WTC11 (cell line): ENCODE results near the gene LCTL. TPM values are rescaled to one million over a fixed set of nuclear protein-coding genes. Genes with fewer than 3 reads are reported as not detected.

ENCODE experiments used
- ATAC-seq: fragments of 200-7000 bp; cut with Tn5 transposase; 2 replicates; pipeline ENCODE4 v1.10.0; 2021; ENCODE audit warnings: mild to moderate bottlenecking, moderate library complexity
- CTCF ChIA-PET: fragments of 300-600 bp; sonication (Branson Sonifier 250); formaldehyde crosslinking; loops from one replicate; lab custom pipeline; 2021; ENCODE audit warnings: antibody characterized with exemption; lab: Charles Lee
- POLR2A ChIA-PET: fragments of 350-600 bp; sonication (Branson Sonifier 250); formaldehyde crosslinking; loops from one replicate; lab custom pipeline; 2021; ENCODE audit warnings: antibody characterized with exemption; lab: Charles Lee
- DNase-seq: peaks from one replicate; pipeline ENCODE4 v3.0.0; 2021; ENCODE audit warnings: low spot score
- H3K27ac Mint-ChIP-seq: 2 replicates; pipeline ENCODE4 v1.8.0; 2021; ENCODE audit warnings: mixed read lengths
- H3K27me3 Mint-ChIP-seq: 2 replicates; pipeline ENCODE4 v1.8.0; 2021; ENCODE audit warnings: low read depth, mild to moderate bottlenecking, moderate library complexity, mixed read lengths
- H3K36me3 Mint-ChIP-seq: 2 replicates; pipeline ENCODE4 v1.8.0; 2021; ENCODE audit warnings: mixed read lengths
- H3K4me1 Mint-ChIP-seq: 2 replicates; pipeline ENCODE4 v1.8.0; 2022; ENCODE audit warnings: mixed read lengths
- H3K4me3 Mint-ChIP-seq: 2 replicates; pipeline ENCODE4 v1.8.0; 2021; ENCODE audit warnings: mild to moderate bottlenecking, moderate library complexity, mixed read lengths
- H3K9me3 Mint-ChIP-seq: 2 replicates; pipeline ENCODE4 v1.8.0; 2021; ENCODE audit warnings: mixed read lengths
- AR ChIP-seq: fragments of 250-450 bp; sonication (Bioruptor Pico); IDR thresholded peaks from 2 replicates; pipeline ENCODE4 v1.9.0; 2021; ENCODE audit warnings: mild to moderate bottlenecking
- CREM ChIP-seq: sonication (generic); formaldehyde crosslinking; IDR thresholded peaks from 2 replicates; pipeline ENCODE4 v1.8.1; 2022; ENCODE audit warnings: mild to moderate bottlenecking, missing genetic modification reagents, moderate library complexity
- E2F1 ChIP-seq: sonication (generic); formaldehyde crosslinking; IDR thresholded peaks from 2 replicates; pipeline ENCODE4 v1.8.0; 2022; ENCODE audit warnings: mild to moderate bottlenecking, missing genetic modification reagents
- E2F4 ChIP-seq: sonication (generic); formaldehyde crosslinking; IDR thresholded peaks from 2 replicates; pipeline ENCODE4 v1.8.1; 2022; ENCODE audit warnings: low read depth, mild to moderate bottlenecking, moderate library complexity, missing genetic modification reagents, borderline replicate concordance
- E2F5 ChIP-seq: sonication (generic); formaldehyde crosslinking; IDR thresholded peaks from 2 replicates; pipeline ENCODE4 v1.8.1; 2022; ENCODE audit warnings: mild to moderate bottlenecking, moderate library complexity, missing genetic modification reagents
- ERG ChIP-seq: fragments of 250-450 bp; sonication (Bioruptor Pico); IDR thresholded peaks from 2 replicates; pipeline ENCODE4 v1.8.0; 2021; ENCODE audit warnings: mild to moderate bottlenecking
- ESRRA ChIP-seq: sonication (generic); formaldehyde crosslinking; IDR thresholded peaks from 2 replicates; pipeline ENCODE4 v1.8.1; 2022; ENCODE audit warnings: mild to moderate bottlenecking, missing genetic modification reagents, borderline replicate concordance
- ETV6 ChIP-seq: sonication (generic); formaldehyde crosslinking; IDR thresholded peaks from 2 replicates; pipeline ENCODE4 v1.8.1; 2022; ENCODE audit warnings: mild to moderate bottlenecking, missing genetic modification reagents
- FOXJ3 ChIP-seq: sonication (generic); formaldehyde crosslinking; IDR thresholded peaks from 2 replicates; pipeline ENCODE4 v1.9.0; 2021; ENCODE audit warnings: missing genetic modification reagents, mild to moderate bottlenecking, borderline replicate concordance
- FOXK1 ChIP-seq: sonication (generic); formaldehyde crosslinking; IDR thresholded peaks from 2 replicates; pipeline ENCODE4 v1.8.0; 2022; ENCODE audit warnings: mild to moderate bottlenecking, moderate library complexity, missing genetic modification reagents
- GTF2I ChIP-seq: fragments of 250-450 bp; sonication (Bioruptor Pico); conservative IDR thresholded peaks from 2 replicates; pipeline ENCODE4 v1.4.0; 2021; ENCODE audit warnings: mild to moderate bottlenecking
- JAZF1 ChIP-seq: fragments of 250-450 bp; sonication (Bioruptor Pico); IDR thresholded peaks from 2 replicates; pipeline ENCODE4 v1.9.0; 2021; ENCODE audit warnings: moderate library complexity, mild to moderate bottlenecking, inconsistent platforms
- JUN ChIP-seq: sonication (generic); formaldehyde crosslinking; IDR thresholded peaks from 2 replicates; pipeline ENCODE4 v1.8.0; 2023; ENCODE audit warnings: mild to moderate bottlenecking, missing genetic modification reagents
- NFE2L1 ChIP-seq: sonication (generic); formaldehyde crosslinking; IDR thresholded peaks from 2 replicates; pipeline ENCODE4 v1.8.1; 2023; ENCODE audit warnings: missing genetic modification reagents
- NR1H2 ChIP-seq: sonication (generic); formaldehyde crosslinking; IDR thresholded peaks from 2 replicates; pipeline ENCODE4 v1.9.0; 2021; ENCODE audit warnings: mild to moderate bottlenecking, moderate library complexity, missing genetic modification reagents
- OVOL2 ChIP-seq: fragments of 250-450 bp; sonication (Bioruptor Pico); IDR thresholded peaks from 2 replicates; pipeline ENCODE4 v1.9.0; 2021; ENCODE audit warnings: mild to moderate bottlenecking, borderline replicate concordance
- RELA ChIP-seq: sonication (generic); formaldehyde crosslinking; IDR thresholded peaks from 2 replicates; pipeline ENCODE4 v1.8.1; 2022; ENCODE audit warnings: missing genetic modification reagents, mild to moderate bottlenecking, borderline replicate concordance
- USF1 ChIP-seq: sonication (generic); formaldehyde crosslinking; IDR thresholded peaks from 2 replicates; pipeline ENCODE4 v1.8.0; 2022; ENCODE audit warnings: mild to moderate bottlenecking, missing genetic modification reagents
- USF2 ChIP-seq: sonication (generic); formaldehyde crosslinking; IDR thresholded peaks from 2 replicates; pipeline ENCODE4 v1.8.1; 2023; ENCODE audit warnings: mild to moderate bottlenecking, missing genetic modification reagents, moderate library complexity
- ZNF425 ChIP-seq: fragments of 250-450 bp; sonication (Bioruptor Pico); conservative IDR thresholded peaks from 2 replicates; pipeline ENCODE4 v1.9.0; 2021; ENCODE audit warnings: mild to moderate bottlenecking
- ZNF671 ChIP-seq: fragments of 250-450 bp; sonication (Bioruptor Pico); IDR thresholded peaks from 2 replicates; pipeline ENCODE4 v1.8.0; 2021; ENCODE audit warnings: mild to moderate bottlenecking
- total RNA-seq: library from RNA; stranded (reverse); gene quantifications from 3 replicates; pipeline ENCODE4 v1.2.3, GENCODE V29; 2021

Gene LCTL
- total RNA-seq, 1 experiment from 2014 or later = 2.2 TPM

- Mint-ChIP-seq H3K9me3 (no peaks in the 10 kb centered on the region), H3K27me3 (no peaks in the 10 kb centered on the region; the same call in 1 of the 2 replicates), H3K27ac (no peak overlapping the region), H3K4me3 (peak overlapping the region; percentile 63), H3K4me1 (peaks cover 23% of the 10 kb centered on the region), H3K36me3 (no peaks in the 10 kb centered on the region)
- no peak for TF ChIP-seq FOXJ3 (CRISPR knock-in tag)
- TF ChIP-seq ERG = no peak
- TF ChIP-seq AR (CRISPR knock-in tag) = no peak
- TF ChIP-seq RELA (CRISPR knock-in tag) = no peak
- TF ChIP-seq NFE2L1 = no peak
- no peak for TF ChIP-seq JUN (CRISPR knock-in tag)
- TF ChIP-seq ZNF425 (CRISPR knock-in tag) = no peak
- no peak for TF ChIP-seq E2F1 (CRISPR knock-in tag)
- peak; percentile 86 for TF ChIP-seq USF2 (CRISPR knock-in tag)
- peak; percentile 83 for TF ChIP-seq USF1
- TF ChIP-seq E2F5 (CRISPR knock-in tag) = no peak
- TF ChIP-seq E2F4 (CRISPR knock-in tag) = no peak
- no peak for TF ChIP-seq FOXK1 (CRISPR knock-in tag)
- no peak for TF ChIP-seq ESRRA (CRISPR knock-in tag)
- TF ChIP-seq ETV6 (CRISPR knock-in tag) = peak; percentile 16; the same call in 1 of the 2 replicates
- no peak for TF ChIP-seq CREM (CRISPR knock-in tag)
- no peak for TF ChIP-seq NR1H2 (CRISPR knock-in tag)
- no peak for TF ChIP-seq ZNF671 (CRISPR knock-in tag)
- no peak for TF ChIP-seq JAZF1
- TF ChIP-seq GTF2I (CRISPR knock-in tag) = no peak
- TF ChIP-seq OVOL2 (CRISPR knock-in tag) = no peak
- DNase-seq (peak; percentile 51), ATAC-seq (peak; percentile 83)
- POLR2A ChIA-PET = no interaction called here
- CTCF ChIA-PET = interaction anchor here (0.7 to 2.2 kb wide), 6 partner anchors 14 to 263 kb away, joined by 3 to 15 read pairs (median 3); partner anchors contain the start of gene LCTL
Observed at GRCh38 chr15:66588971-66589370, 23.2 kb upstream of the LCTL start.
